ENCODE measurements around the gene NSD2.

- no peak for TF ChIP-seq EZH2 (IDR thresholded peaks at IDR 0.05)
- TF ChIP-seq, protein P1, sequence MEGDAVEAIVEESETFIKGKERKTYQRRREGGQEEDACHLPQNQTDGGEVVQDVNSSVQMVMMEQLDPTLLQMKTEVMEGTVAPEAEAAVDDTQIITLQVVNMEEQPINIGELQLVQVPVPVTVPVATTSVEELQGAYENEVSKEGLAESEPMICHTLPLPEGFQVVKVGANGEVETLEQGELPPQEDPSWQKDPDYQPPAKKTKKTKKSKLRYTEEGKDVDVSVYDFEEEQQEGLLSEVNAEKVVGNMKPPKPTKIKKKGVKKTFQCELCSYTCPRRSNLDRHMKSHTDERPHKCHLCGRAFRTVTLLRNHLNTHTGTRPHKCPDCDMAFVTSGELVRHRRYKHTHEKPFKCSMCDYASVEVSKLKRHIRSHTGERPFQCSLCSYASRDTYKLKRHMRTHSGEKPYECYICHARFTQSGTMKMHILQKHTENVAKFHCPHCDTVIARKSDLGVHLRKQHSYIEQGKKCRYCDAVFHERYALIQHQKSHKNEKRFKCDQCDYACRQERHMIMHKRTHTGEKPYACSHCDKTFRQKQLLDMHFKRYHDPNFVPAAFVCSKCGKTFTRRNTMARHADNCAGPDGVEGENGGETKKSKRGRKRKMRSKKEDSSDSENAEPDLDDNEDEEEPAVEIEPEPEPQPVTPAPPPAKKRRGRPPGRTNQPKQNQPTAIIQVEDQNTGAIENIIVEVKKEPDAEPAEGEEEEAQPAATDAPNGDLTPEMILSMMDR (IDR thresholded peaks at IDR 0.05), result no peak
Measured at GRCh38 chr4:1831331-1831730, 39.9 kb upstream of the NSD2 start.
